ENCODE results near the gene ABCB9. TPM values are rescaled to one million over a fixed set of nuclear protein-coding genes. Genes with fewer than 3 reads are reported as not detected.
"Not testable (repeated sequence)": the region's sequence is repeated elsewhere in the genome, so short reads cannot be mapped to it uniquely, and the experiment has no call there.

The ABCB9 gene
- total RNA-seq = 7.2 TPM

DNA sequence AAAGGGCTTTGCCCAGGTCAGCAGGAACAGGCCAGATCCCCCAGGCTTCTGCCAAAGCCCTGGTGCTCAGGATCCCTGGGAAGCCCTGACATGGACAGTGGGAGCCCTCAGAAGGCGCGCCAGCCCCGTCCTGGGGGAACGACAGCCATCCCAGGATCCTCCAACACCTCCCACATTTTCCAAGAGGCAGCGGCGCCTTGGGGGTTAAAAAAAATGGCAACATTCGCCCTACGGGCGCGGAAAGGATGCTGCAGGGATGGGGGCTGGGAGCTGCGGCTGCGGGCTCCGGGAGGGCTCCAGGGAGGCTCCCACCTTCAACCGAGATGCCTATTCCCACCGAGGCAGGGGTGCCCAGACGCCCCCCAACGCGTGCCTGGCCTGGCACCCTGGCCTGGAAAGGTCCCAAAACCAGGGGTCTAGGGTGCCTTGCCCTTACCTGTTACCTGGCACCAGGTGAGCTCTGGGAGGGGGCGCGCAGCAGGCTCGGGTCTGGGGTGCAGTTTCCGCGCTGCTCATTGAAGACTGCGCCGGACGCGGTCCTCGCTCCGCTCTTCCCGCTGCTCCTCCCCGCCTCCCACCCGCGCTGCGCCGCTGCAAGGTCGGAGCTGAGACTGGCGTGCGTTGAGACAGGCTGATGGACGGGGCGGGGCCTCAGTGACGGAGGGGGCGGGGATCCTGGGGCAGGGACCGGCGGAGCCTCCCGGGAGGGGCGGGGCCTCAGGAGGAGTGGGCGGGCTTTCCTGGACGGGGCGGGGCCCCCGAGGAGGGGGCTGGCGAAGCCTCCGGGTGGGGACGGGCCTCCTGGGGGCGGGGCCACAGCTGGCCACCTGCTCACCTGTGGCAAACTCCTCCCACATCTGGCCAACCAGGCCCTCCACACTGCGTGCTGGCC lies at the start of gene ABCB9:
TSS of gene ABCB9 (minus strand) at position 613 of the 892 bp plus-strand sequence. CDS start 6,228 bp downstream, outside the sequence.
- DNase-seq (ENCODE audit: low spot score) = peak; percentile 95

GRCh38 chr12:123014473-123014872 lies 48.2 kb upstream of the ABCB9 start:
- DNase-seq (ENCODE audit: low spot score) = not testable (repeated sequence)

GRCh38 chr12:123013185-123014095 lies 47.2 kb upstream of the ABCB9 start:
- no peak for DNase-seq (ENCODE audit: low spot score)

- DNase-seq (ENCODE audit: low spot score) = no peak
Observed at GRCh38 chr12:123011701-123012100, 45.4 kb upstream of the ABCB9 start.

DNA sequence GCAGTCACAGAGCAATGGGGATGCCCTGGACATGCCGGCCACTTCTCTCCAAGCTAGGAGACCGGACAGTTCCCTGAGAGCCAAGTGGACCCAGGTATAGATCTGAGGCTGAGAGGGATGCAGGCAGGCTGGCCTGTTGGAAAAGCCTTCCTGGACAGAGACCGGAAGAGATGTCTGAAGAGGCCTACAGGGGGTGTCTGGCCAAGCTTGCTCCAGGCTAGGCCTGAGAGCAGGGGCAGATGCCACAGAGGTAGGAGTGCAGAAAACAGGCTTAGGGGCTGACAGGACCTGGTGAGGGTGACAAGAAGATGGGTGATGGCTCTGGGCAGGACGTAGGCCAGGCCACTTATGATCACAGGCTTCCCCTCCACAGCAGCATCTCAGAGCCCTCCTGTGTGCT lies 44.4 kb upstream of the ABCB9 start:
- DNase-seq (ENCODE audit: low spot score) = no peak

- no peak for DNase-seq (ENCODE audit: low spot score)
Observed at GRCh38 chr12:123010110-123010509, 43.8 kb upstream of the ABCB9 start.

DNA sequence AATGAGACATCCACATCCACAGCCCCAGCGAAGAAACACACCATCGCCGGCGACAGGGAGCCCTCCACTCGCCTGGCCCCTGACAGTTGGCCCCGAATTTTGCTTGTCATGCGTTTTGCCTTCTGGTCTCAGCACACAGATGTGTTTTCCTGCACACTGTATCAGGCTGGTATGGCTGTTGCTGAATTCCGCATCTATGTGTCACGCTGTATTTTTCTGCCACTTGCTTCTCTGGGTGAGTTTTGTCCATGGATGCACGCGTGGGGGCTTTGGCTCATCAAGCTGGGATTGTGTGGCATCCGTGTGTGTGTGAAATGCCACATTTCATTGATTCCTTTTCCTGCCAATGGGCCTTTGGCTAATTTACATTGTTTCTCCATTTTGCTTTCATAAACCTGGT lies 40.7 kb upstream of the ABCB9 start:
- DNase-seq (ENCODE audit: low spot score) = no peak

DNA sequence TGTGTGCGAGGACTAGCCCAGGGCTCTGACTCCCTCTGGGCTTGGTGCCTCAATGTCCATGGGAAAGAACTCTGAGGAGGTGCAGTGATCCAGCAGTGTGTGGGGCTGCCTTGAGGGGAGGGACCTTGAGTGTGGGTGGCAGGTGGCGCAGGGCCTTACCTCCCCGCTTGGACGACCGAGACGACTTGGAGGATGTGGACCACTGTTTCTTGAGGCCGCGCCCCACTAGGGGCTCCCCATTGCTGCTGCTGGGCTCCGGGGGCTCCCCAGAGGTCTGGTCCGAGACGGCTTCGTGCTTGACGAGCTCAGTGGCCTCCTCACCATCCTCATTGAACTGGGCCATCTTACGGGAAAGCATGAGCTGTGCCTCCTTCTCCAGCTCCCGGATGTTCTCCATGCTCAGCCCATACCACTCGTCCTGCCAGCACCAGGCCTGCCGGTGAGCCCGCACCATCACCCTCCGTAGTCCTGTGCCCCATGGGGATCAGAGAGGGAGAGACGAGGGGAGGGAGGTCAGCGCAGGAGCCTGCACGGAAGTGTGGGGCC lies 38.9 kb upstream of the ABCB9 start:
- no peak for DNase-seq (ENCODE audit: low spot score)

GRCh38 chr12:123004287-123004686 lies 38.0 kb upstream of the ABCB9 start:
- DNase-seq (ENCODE audit: low spot score) = no peak

DNA sequence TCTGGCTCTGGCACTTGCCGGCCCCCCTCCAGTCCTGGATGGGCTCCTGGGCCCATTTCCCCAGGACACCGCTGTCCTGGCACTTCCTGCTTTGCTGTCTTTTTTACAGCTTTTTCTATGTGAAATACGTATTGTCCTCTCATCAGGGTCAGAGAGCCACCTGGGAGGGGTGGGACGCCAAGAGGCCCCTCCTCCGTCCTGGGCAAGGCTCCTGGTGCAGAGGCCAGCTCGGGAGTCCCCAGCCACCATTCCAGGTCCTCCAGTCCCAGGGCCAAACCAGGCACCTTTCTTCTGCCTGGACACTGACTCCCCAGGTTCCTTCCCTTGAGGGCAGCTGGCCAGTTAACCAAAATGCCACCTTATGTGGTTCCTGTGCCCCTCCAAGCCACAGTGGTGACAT lies 37.0 kb upstream of the ABCB9 start:
- DNase-seq (ENCODE audit: low spot score) = no peak

GRCh38 chr12:123001464-123001863 lies 35.2 kb upstream of the ABCB9 start:
- no peak for DNase-seq (ENCODE audit: low spot score)

DNA sequence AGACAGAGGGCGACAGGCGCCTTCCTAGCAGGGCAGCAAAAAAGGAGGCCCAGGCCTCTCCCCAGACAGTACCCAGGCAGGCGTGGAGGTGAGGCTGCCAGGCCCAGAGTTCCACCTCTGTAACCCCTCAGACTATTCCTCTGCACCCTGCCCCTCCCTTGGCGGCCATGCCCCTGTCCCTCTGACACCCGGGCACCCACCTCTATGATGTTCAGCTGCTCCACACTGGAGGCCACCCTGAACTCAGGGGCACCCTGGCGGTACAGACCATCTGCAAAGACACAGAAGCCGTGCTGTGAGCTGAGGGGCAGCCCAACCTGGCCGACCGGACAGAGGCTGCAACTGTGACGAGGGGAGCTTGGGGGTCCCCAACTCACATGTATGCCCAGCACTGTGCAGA lies 34.3 kb upstream of the ABCB9 start:
- DNase-seq (ENCODE audit: low spot score) = no peak

DNA sequence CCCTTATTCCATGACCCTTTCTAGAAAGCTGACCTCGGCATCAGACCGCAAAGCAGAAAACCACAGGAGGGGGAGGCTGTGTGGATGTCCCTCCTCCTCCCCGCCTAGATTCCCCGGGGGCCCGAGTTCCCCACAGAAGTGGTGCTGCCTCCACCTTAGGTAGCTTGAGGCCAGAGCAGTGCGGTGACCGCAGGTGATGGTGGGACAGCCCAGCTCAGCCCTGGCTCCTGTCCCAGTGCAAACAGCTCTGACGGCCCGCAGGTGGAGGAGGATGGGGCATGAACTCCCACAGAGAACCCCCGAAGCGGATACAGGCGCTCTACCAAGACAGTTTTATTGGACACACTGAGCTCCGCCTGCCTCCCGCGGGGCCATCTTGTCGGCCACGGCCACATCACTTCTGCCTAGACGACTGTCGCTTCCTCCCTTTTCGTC lies 33.7 kb upstream of the ABCB9 start:
- no peak for DNase-seq (ENCODE audit: low spot score)

- DNase-seq (ENCODE audit: low spot score) = no peak
Observed at GRCh38 chr12:122999196-122999946, 33.1 kb upstream of the ABCB9 start.

DNA sequence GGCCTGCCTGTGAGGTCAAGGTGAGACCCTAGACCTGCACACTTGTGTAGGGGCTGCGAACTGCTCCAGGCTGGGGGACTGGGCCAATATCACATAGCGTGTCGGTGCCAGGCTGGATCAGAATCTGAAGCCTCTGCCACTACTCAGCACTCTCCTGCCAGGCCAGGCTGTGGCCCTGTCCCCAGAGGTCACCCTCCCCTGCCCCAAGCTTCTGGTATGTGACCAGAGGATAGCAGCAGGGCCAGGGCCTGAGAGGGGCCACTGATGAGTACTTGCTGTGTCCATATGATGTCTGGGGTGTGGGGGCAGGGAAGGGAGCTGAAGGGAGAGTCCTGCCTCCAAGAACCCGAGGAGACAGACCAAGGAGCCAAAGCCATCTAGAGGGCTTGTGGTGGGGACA lies 32.1 kb upstream of the ABCB9 start:
- no peak for DNase-seq (ENCODE audit: low spot score)

GRCh38 chr12:122997343-122998250 lies 31.3 kb upstream of the ABCB9 start:
- DNase-seq (ENCODE audit: low spot score) = no peak

DNA sequence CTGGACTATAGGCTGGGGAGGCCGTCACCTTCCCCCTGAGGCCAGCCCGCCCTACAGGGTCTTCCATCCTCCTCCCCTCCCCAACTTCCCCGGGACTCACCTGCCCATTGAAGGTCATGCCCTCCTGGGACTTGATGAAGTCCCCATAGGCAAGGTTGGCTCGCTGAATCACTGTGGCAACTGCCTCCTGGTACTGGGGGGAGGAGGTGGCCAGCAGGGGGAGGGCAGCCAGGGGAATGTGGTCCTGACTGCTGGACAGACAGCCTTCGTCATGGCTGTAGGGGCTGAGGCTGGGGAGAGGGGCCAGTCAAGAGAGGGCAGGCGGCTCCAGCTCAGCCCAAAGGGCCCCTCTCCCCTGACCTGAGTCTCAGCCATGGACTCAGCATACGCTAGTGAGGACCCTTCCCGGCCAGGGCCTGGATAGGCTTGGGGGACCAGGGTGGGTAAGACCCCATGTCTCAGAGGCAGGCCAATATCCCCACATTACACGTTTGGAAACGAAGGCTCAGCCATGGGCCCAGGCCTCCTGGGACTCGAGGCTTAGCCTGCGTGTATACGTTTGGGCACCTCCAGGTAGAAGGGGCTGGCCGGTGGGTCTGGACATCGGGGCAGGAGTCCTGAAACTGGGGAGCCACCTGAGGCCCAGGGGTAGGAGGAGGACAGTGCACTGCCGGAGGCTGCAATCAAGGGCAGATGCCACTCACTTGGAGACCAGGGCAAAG lies 30.5 kb upstream of the ABCB9 start:
- no peak for DNase-seq (ENCODE audit: low spot score)

- DNase-seq (ENCODE audit: low spot score) = no peak
Observed at GRCh38 chr12:122996188-122996601, 29.9 kb upstream of the ABCB9 start.

DNA sequence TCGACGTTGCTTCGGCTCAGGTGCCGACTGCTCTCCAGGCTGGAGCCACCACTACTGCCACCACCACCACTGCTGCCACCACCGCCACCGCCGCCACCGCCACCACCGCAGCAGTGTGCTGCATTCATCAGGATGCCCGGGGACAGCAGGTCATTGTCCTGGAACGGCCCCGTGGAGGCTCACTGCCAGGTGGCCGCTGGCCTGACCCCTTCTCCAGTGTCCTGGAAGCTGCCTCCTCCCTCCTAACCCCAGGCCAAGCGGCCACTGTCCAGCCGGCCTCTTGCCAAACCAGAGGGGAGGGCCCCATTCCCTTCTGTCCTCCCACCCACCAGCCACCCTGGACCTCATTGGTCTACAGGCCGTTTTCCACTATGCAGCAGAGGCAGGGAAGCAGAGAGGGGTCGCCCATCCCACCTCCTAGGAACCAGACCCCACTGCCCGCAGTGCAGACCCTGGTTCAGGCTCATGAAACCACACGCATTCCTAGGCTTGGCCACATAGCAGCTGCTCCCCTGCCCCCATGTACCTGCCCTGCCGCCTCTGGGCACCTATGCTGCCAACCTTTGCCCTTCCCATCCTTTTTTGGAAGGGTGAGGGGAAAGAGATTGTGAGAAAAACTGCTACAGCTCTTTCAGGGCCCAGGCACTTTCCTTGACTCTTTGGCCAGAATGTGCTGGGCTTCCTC lies 29.4 kb upstream of the ABCB9 start:
- DNase-seq (ENCODE audit: low spot score) = no peak

Measured in ureter (tissue), 1 donor.